ENCODE measurements around the gene GUCY1A1. TPM values are rescaled to one million over a fixed set of nuclear protein-coding genes. Genes with fewer than 3 reads are reported as not detected.

The GUCY1A1 gene
- polyA plus RNA-seq, 1 experiment, result 1.9 TPM

DNA sequence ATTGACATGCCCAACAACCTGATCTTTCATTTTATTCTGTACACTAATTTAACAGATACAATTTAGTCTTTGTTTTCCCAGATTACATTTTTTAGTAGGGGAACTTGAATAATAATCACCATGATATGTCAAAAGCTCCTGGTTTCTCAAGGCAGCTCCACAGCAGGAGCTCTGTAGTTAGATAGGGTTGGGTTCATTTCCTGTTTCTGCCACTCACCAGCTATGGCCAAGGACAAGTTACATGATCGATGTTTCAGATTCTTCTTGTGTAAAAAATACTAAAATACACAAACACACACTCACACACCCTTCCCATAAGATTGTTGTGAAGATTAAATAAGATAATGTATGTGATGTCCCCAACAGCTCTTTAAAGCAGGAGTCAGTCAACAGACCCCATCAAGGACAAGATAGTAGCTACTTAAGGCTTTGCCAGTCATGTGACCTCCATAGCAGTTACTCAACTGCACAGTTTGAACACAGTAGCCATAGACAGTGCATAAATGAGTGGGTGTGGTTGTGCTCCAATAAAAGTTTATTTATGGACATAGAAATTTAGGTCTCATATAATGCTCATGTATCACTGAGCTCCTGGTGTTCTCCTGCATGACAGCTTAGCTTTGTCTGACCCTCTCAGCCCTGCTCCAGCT lies 18.4 kb downstream of the GUCY1A1 start:
- Histone ChIP-seq H3K4me3 (ENCODE audit: low read depth, low read length) (no peak overlapping the region), H3K9me3 (ENCODE audit: control insufficient read depth, insufficient read depth, low read length) (no peaks in the 10 kb centered on the region), H3K27me3 (ENCODE audit: control insufficient read depth, insufficient read depth, low read length) (no peaks in the 10 kb centered on the region), H3K27ac (ENCODE audit: low read depth, low read length) (no peak overlapping the region)
- ChIA-PET CTCF (no interaction called here), POLR2A (no interaction called here)
- TF ChIP-seq, protein P1, sequence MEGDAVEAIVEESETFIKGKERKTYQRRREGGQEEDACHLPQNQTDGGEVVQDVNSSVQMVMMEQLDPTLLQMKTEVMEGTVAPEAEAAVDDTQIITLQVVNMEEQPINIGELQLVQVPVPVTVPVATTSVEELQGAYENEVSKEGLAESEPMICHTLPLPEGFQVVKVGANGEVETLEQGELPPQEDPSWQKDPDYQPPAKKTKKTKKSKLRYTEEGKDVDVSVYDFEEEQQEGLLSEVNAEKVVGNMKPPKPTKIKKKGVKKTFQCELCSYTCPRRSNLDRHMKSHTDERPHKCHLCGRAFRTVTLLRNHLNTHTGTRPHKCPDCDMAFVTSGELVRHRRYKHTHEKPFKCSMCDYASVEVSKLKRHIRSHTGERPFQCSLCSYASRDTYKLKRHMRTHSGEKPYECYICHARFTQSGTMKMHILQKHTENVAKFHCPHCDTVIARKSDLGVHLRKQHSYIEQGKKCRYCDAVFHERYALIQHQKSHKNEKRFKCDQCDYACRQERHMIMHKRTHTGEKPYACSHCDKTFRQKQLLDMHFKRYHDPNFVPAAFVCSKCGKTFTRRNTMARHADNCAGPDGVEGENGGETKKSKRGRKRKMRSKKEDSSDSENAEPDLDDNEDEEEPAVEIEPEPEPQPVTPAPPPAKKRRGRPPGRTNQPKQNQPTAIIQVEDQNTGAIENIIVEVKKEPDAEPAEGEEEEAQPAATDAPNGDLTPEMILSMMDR (IDR thresholded peaks at IDR 0.05; ENCODE audit: low read depth, low read length), result no peak
- no peak for DNase-seq (ENCODE audit: low read depth, low spot score)

DNA sequence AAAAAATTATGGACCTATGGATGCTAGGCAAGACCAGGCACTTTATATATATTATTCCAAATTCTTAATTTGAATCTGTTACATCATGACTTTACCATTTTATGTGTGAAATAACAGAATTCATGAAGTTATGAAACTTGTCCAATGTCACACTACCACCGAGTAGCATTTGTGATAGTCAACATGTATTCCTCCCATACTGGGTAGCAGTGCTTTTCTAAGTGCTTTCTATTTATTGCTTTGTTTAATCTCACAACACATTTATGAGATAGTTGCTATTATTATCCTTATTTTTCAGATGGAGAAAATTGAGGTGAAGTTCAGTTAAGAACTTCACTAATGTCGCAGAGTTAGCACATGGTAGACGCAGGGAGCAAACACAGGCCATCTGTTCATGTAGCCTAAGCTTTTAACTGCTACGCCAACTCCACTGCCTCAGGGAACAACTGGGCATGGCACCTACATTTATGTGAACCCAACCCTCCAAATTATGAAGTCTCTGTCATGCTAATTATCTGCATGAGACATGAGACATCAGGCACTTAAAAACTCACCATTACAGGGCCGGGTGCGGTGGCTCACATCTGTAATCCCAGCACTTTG lies 20.8 kb downstream of the GUCY1A1 start:
- CTCF ChIA-PET, result no interaction called here
- TF ChIP-seq, protein P1 (IDR thresholded peaks at IDR 0.05; ENCODE audit: low read depth, low read length), result no peak
- H3K4me3 ChIP-seq (ENCODE audit: low read depth, low read length), result no peak overlapping the region
- no peak overlapping the region for H3K27ac ChIP-seq (ENCODE audit: low read depth, low read length)
- H3K27me3 ChIP-seq (ENCODE audit: control insufficient read depth, insufficient read depth, low read length), result no peaks in the 10 kb centered on the region
- H3K9me3 ChIP-seq (ENCODE audit: control insufficient read depth, insufficient read depth, low read length), result no peaks in the 10 kb centered on the region
- no peak for DNase-seq (ENCODE audit: low read depth, low spot score)
- POLR2A ChIA-PET, result no interaction called here

DNA sequence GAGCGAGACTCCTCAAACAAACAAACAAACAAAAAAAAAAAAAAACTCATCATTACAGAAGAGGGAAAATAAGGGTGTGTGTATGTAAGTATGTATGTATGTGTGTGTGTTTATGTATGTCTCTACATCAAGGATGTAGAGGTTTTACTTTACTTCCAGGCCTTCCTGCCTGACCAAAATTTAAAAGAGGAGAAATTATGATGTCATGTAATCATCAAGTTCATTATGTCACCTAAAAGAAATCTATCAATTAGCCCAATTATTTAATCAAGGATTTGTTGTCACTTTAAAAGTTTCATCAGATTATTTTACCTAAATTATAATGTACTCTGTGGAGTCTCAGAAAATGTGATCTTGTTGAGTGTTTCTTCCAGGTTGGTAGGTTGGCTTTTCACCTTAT lies 21.6 kb downstream of the GUCY1A1 start:
- DNase-seq (ENCODE audit: low read depth, low spot score), result no peak
- TF ChIP-seq, protein P1 (IDR thresholded peaks at IDR 0.05; ENCODE audit: low read depth, low read length), result no peak
- CTCF ChIA-PET, result no interaction called here
- no peak overlapping the region for H3K27ac ChIP-seq (ENCODE audit: low read depth, low read length)
- H3K9me3 ChIP-seq (ENCODE audit: control insufficient read depth, insufficient read depth, low read length), result no peaks in the 10 kb centered on the region
- no peaks in the 10 kb centered on the region for H3K27me3 ChIP-seq (ENCODE audit: control insufficient read depth, insufficient read depth, low read length)
- H3K4me3 ChIP-seq (ENCODE audit: low read depth, low read length), result no peak overlapping the region
- POLR2A ChIA-PET, result no interaction called here

DNA sequence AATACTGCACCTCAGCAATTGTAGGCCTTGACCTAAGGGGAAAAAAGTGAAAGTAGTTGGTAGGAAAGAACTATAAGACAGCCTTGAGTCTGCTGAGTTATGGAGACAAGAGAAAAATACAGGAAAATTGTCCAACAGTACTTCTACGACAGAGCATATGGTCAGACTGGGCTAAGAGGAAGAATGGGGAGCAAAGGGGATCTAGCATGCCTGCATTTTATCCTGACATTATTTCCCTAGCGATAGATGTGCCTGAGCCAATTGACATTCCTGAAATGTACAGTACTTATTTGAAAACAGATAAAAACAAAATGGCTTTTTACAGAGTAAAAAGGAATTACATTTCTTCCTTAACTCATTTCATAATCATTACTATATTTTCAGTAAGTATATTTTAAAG lies 22.2 kb downstream of the GUCY1A1 start:
- Histone ChIP-seq H3K9me3 (ENCODE audit: control insufficient read depth, insufficient read depth, low read length) (no peaks in the 10 kb centered on the region), H3K27me3 (ENCODE audit: control insufficient read depth, insufficient read depth, low read length) (no peaks in the 10 kb centered on the region), H3K27ac (ENCODE audit: low read depth, low read length) (no peak overlapping the region), H3K4me3 (ENCODE audit: low read depth, low read length) (no peak overlapping the region)
- ChIA-PET POLR2A (no interaction called here), CTCF (no interaction called here)
- TF ChIP-seq, protein P1 (IDR thresholded peaks at IDR 0.05; ENCODE audit: low read depth, low read length), result no peak
- DNase-seq (ENCODE audit: low read depth, low spot score), result no peak

DNA sequence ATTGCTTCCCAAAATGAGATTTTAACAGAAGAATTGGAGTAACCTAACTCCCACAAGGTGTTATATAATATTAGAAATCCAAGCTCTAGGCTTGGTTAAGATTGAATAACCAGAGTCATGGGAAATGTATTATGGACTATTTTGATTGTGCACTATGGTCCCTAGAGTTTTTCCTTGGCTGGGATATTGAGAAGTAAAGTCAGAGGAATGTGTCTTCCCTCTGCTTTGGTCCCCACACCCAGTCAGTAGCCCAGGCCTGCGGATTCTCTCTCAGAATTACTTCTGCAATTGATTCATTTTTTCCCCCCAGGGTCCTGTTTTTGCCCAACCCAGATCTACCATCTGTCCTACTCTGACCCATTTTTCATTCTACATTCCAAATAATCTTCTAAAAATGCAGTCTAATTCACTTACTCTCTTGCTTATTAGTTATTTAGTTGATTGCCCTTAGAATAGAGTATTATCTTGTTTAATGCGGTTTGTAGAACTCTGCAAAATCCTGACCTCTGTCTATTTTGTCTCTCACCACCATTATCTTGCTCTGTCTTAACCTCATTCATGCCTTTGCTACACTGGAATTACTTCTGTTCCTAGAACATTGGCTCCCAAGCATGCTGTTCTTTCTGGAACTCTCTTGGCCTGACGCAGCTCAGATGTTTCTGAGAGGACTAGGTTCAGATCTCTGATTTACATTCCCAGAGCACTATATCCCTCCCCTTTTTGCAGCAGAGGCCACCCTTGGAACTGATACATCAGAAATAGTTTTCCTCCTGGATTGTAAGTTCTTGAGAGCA lies 23.6 kb downstream of the GUCY1A1 start:
- DNase-seq (ENCODE audit: low read depth, low spot score), result no peak
- ChIA-PET POLR2A (no interaction called here), CTCF (interaction anchor here (1.0 kb wide), 1 partner anchor 97 kb away, joined by 4 read pairs; no protein-coding TSS in a partner anchor)
- TF ChIP-seq, protein P1 (IDR thresholded peaks at IDR 0.05; ENCODE audit: low read depth, low read length), result no peak
- H3K4me3 ChIP-seq (ENCODE audit: low read depth, low read length), result no peak overlapping the region
- no peaks in the 10 kb centered on the region for H3K27me3 ChIP-seq (ENCODE audit: control insufficient read depth, insufficient read depth, low read length)
- no peaks in the 10 kb centered on the region for H3K9me3 ChIP-seq (ENCODE audit: control insufficient read depth, insufficient read depth, low read length)
- no peak overlapping the region for H3K27ac ChIP-seq (ENCODE audit: low read depth, low read length)
